Measurements from ENCODE around the gene CFAP97.

DNA sequence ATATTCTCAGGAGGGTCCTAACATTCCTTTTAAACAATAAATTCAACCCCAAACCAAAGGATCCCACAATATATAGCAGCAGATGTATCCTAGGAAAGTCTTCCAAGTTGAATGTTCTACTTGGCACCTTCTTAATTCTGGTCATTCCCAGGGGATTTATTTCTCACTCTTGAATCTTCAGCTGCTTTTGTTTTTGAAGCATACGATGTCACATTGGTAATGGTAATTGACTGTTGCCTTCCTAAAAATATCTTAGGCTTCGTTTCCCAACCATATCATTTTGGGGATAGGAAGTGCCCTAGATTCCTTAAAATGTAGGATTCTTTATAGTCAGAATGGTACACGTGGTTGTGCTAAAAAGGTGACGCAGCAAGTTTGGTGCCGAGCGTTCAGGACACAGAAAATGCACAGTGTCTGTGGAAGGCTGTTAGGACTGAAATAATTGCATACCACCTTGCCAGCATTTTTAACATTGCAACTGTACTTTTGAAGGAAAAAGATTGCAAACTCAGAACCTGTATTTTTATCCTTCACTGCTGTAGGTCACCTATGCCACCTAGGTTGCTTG lies 13.7 kb upstream of the CFAP97 start:
- TF ChIP-seq, protein P1, sequence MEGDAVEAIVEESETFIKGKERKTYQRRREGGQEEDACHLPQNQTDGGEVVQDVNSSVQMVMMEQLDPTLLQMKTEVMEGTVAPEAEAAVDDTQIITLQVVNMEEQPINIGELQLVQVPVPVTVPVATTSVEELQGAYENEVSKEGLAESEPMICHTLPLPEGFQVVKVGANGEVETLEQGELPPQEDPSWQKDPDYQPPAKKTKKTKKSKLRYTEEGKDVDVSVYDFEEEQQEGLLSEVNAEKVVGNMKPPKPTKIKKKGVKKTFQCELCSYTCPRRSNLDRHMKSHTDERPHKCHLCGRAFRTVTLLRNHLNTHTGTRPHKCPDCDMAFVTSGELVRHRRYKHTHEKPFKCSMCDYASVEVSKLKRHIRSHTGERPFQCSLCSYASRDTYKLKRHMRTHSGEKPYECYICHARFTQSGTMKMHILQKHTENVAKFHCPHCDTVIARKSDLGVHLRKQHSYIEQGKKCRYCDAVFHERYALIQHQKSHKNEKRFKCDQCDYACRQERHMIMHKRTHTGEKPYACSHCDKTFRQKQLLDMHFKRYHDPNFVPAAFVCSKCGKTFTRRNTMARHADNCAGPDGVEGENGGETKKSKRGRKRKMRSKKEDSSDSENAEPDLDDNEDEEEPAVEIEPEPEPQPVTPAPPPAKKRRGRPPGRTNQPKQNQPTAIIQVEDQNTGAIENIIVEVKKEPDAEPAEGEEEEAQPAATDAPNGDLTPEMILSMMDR (IDR thresholded peaks at IDR 0.05 in 4 of 5, conservative IDR thresholded peaks at IDR 0.05 in 1 of 5), result no peak
- no peak for TF ChIP-seq POLR2A (IDR thresholded peaks at IDR 0.05)
